H1 (cell line): ENCODE measurements around the gene ITGAV. TPM values are rescaled to one million over a fixed set of nuclear protein-coding genes. Genes with fewer than 3 reads are reported as not detected.

Experiments used
- CTCF ChIA-PET: fragments of 300-600 bp; sonication (Branson Sonifier 250); formaldehyde crosslinking; loops from one replicate; lab custom pipeline; 2021; ENCODE audit not compliant: partially characterized antibody; lab: Charles Lee
- POLR2A ChIA-PET: fragments of 300-600 bp; sonication (Branson Sonifier 250); formaldehyde crosslinking; loops from one replicate; lab custom pipeline; 2021; ENCODE audit warnings: inconsistent platforms; ENCODE audit not compliant: partially characterized antibody; lab: Charles Lee
- DNase-seq, 2 experiments: peaks; one replicate each; pipeline versions ENCODE4 v3.0.0 to v3.0.0-alpha.2; 2010 to 2022; ENCODE audit warnings: low spot score in 2 of 2, low read depth in 1 of 2, mixed read lengths in 1 of 2
- FAIRE-seq: peaks from 2 replicates; lab custom pipeline; 2011; peaks lifted over from hg19 to GRCh38; lab: Jason Lieb, UNC
- H2AFZ ChIP-seq: 2 replicates; pipeline ENCODE4 v1.8.1; 2012; ENCODE audit warnings: low read length, inconsistent platforms
- H2AK5ac ChIP-seq: 2 replicates; pipeline ENCODE4 v1.6.1; 2013; ENCODE audit warnings: low read depth, low read length
- H2BK120ac ChIP-seq: replicated peaks from 2 replicates; pipeline ENCODE3; 2013; ENCODE audit warnings: low read depth, low read length, inconsistent platforms
- H2BK12ac ChIP-seq: 2 replicates; pipeline ENCODE4 v1.6.1; 2013; ENCODE audit warnings: low read depth, low read length
- H2BK15ac ChIP-seq: 2 replicates; pipeline ENCODE4 v1.6.1; 2013; ENCODE audit warnings: low read length
- H2BK20ac ChIP-seq: 2 replicates; pipeline ENCODE4 v1.6.1; 2013; ENCODE audit warnings: low read length
- H2BK5ac ChIP-seq: 2 replicates; pipeline ENCODE4 v1.6.1; 2013; ENCODE audit warnings: low read depth, low read length
- H3K14ac ChIP-seq: 2 replicates; pipeline ENCODE4 v1.6.1; 2013; ENCODE audit warnings: inconsistent platforms; ENCODE audit not compliant: insufficient read length
- H3K18ac ChIP-seq: 2 replicates; pipeline ENCODE4 v1.6.1; 2013; ENCODE audit warnings: low read length; ENCODE audit errors: extremely low read depth
- H3K23ac ChIP-seq: 2 replicates; pipeline ENCODE4 v1.6.1; 2013; ENCODE audit warnings: inconsistent platforms; ENCODE audit not compliant: insufficient read length
- H3K23me2 ChIP-seq: 2 replicates; pipeline ENCODE4 v1.6.1; 2013; ENCODE audit warnings: low read depth, low read length
- H3K27ac ChIP-seq: 2 replicates; pipeline ENCODE4 v1.6.1; 2011; ENCODE audit warnings: low read depth, low read length, inconsistent platforms
- H3K27me3 ChIP-seq, 4 experiments: replicated peaks in 1 of 4; 1 replicate in 1 of 4; 2 replicates in 3 of 4; pipeline versions ENCODE4 v1.6.1 to v1.8.1; 2011 to 2013; ENCODE audit warnings: low read length in 3 of 4, mild to moderate bottlenecking in 3 of 4, inconsistent platforms in 2 of 4, mixed read lengths in 2 of 4, moderate library complexity in 1 of 4; ENCODE audit not compliant: control insufficient read depth in 3 of 4, insufficient read depth in 3 of 4; ENCODE audit errors: extremely low read depth in 1 of 4
- H3K36me3 ChIP-seq, 4 experiments: 2 replicates each; pipeline versions ENCODE4 v1.6.1 to v1.8.1; 2011 to 2013; ENCODE audit warnings: mild to moderate bottlenecking in 4 of 4, low read length in 3 of 4, moderate library complexity in 2 of 4, control low read depth in 1 of 4, inconsistent platforms in 1 of 4; ENCODE audit not compliant: insufficient read depth in 4 of 4, control insufficient read depth in 2 of 4
- H3K4ac ChIP-seq: replicated peaks from 2 replicates; pipeline ENCODE3; 2013; ENCODE audit warnings: low read length, low read depth, mixed read lengths, inconsistent platforms; ENCODE audit not compliant: insufficient read length
- H3K4me1 ChIP-seq, 4 experiments: replicated peaks in 1 of 4; 1 replicate in 1 of 4; 2 replicates in 3 of 4; pipeline versions ENCODE4 v1.6.1 to v1.8.1; 2011 to 2013; ENCODE audit warnings: low read length in 3 of 4, inconsistent platforms in 2 of 4, mixed read lengths in 1 of 4; ENCODE audit not compliant: insufficient read depth in 4 of 4, control insufficient read depth in 3 of 4
- H3K4me2 ChIP-seq, 2 experiments: 2 replicates each; pipeline versions ENCODE4 v1.6.1 to v1.8.1; 2011 to 2013; ENCODE audit warnings: low read depth in 2 of 2, low read length in 2 of 2, control low read depth in 1 of 2, inconsistent platforms in 1 of 2, mild to moderate bottlenecking in 1 of 2; ENCODE audit not compliant: insufficient read depth in 1 of 2
- H3K4me3 ChIP-seq, 4 experiments: fragments of 200-600, 300-600 bp in 1 of 4; sonication (generic), shearing (Covaris generic), sonication (Bioruptor Twin) in 1 of 4; 2 replicates each; pipeline versions ENCODE4 v1.5.1 to v1.8.1; 2011 to 2016; ENCODE audit warnings: low read length in 4 of 4, low read depth in 3 of 4, control low read depth in 2 of 4, inconsistent platforms in 2 of 4, mild to moderate bottlenecking in 2 of 4, mixed read lengths in 1 of 4, moderate library complexity in 1 of 4; ENCODE audit not compliant: insufficient read depth in 2 of 4; ENCODE audit errors: extremely low read depth in 1 of 4
- H3K56ac ChIP-seq: replicated peaks from 2 replicates; pipeline ENCODE3; 2013; ENCODE audit warnings: low read depth, mild to moderate bottlenecking, mixed read lengths, low read length, inconsistent platforms; ENCODE audit not compliant: insufficient read length
- H3K79me1 ChIP-seq: 2 replicates; pipeline ENCODE4 v1.6.1; 2013; ENCODE audit warnings: low read depth, low read length, control low read depth
- H3K79me2 ChIP-seq, 2 experiments: 2 replicates each; pipeline versions ENCODE4 v1.6.1 to v1.8.1; 2012 to 2013; ENCODE audit warnings: low read length in 2 of 2, mild to moderate bottlenecking in 2 of 2, inconsistent platforms in 1 of 2; ENCODE audit not compliant: insufficient read depth in 2 of 2, control insufficient read depth in 1 of 2
- H3K9ac ChIP-seq, 4 experiments: replicated peaks in 1 of 4; 1 replicate in 1 of 4; 2 replicates in 3 of 4; pipeline versions ENCODE4 v1.6.1 to v1.8.1; 2011 to 2013; ENCODE audit warnings: low read depth in 3 of 4, low read length in 3 of 4, control low read depth in 2 of 4, mild to moderate bottlenecking in 2 of 4, moderate library complexity in 2 of 4, inconsistent platforms in 1 of 4; ENCODE audit errors: extremely low read depth in 1 of 4
- H3K9me3 ChIP-seq, 2 experiments: 2 replicates each; pipeline versions ENCODE4 v1.6.1 to v1.8.1; 2012 to 2013; ENCODE audit warnings: mild to moderate bottlenecking in 2 of 2, moderate library complexity in 2 of 2, control low read depth in 1 of 2, inconsistent platforms in 1 of 2, low read depth in 1 of 2, low read length in 1 of 2, mixed read lengths in 1 of 2; ENCODE audit not compliant: insufficient read depth in 2 of 2
- H4K20me1 ChIP-seq, 2 experiments: replicated peaks in 1 of 2; 2 replicates each; pipeline versions ENCODE3 to v1.8.1; 2011 to 2013; ENCODE audit warnings: inconsistent platforms in 2 of 2, low read length in 2 of 2, mild to moderate bottlenecking in 1 of 2; ENCODE audit not compliant: insufficient read depth in 2 of 2, control insufficient read depth in 1 of 2
- H4K5ac ChIP-seq: 2 replicates; pipeline ENCODE4 v1.6.1; 2013; ENCODE audit warnings: low read length, low read depth, mixed read lengths, inconsistent platforms; ENCODE audit not compliant: insufficient read length
- H4K8ac ChIP-seq: 2 replicates; pipeline ENCODE4 v1.8.0; 2013; ENCODE audit warnings: mild to moderate bottlenecking, moderate library complexity, low read length, inconsistent platforms; ENCODE audit not compliant: insufficient read depth; ENCODE audit errors: extremely low read depth
- H4K91ac ChIP-seq: replicated peaks from 2 replicates; pipeline ENCODE3; 2013; ENCODE audit warnings: low read length, mixed read lengths, inconsistent platforms; ENCODE audit not compliant: insufficient read length
- CREB1 ChIP-seq: IDR thresholded peaks from 2 replicates; pipeline ENCODE4 v1.6.1; 2012; ENCODE audit warnings: inconsistent platforms
- JUN ChIP-seq: IDR thresholded peaks from 2 replicates; pipeline ENCODE4 v1.6.1; 2011; ENCODE audit warnings: low read depth, mild to moderate bottlenecking, improper control_type of control experiment, low read length
- SIN3A ChIP-seq, 2 experiments: IDR thresholded peaks in 1 of 2; conservative IDR thresholded peaks in 1 of 2; 2 replicates each; pipeline ENCODE4 v1.6.1; 2011 to 2012; ENCODE audit warnings: low read length in 2 of 2, improper control_type of control experiment in 1 of 2, low read depth in 1 of 2, mild to moderate bottlenecking in 1 of 2
- TEAD4 ChIP-seq: IDR thresholded peaks from 2 replicates; pipeline ENCODE4 v1.6.1; 2012; ENCODE audit warnings: low read depth, low read length, inconsistent platforms, mixed read lengths
- WGBS, 2 experiments: shearing (Covaris generic) in 1 of 2; methylation state at CpG; one replicate each; pipeline versions ENCODE4 v1.1.6 to v1.1.7; 2013 to 2015; ENCODE audit warnings: low lambda C conversion rate in 2 of 2, mixed read lengths in 2 of 2, inconsistent platforms in 1 of 2, low coverage in 1 of 2, missing lambda C conversion rate in 1 of 2; ENCODE audit not compliant: insufficient replicate concordance in 2 of 2, insufficient coverage in 1 of 2, insufficient read length in 1 of 2; ENCODE audit errors: extremely low coverage in 1 of 2, missing lambda C conversion rate in 1 of 2; 5-methylcytosine and 5-hydroxymethylcytosine counted together
- polyA plus RNA-seq, 7 experiments: library from polyadenylated mRNA; depleted of rRNA in 3 of 7; stranded (reverse) in 5 of 7; unstranded in 2 of 7; fragments of >200 nt in 5 of 7; fragments of 200-250 nt in 2 of 7; gene quantifications; 1 replicate in 5 of 7; 2 replicates in 1 of 7; 4 replicates in 1 of 7; pipeline versions ENCODE4 v1.2.1 to v1.2.3, GENCODE V29; 2011 to 2013; ENCODE audit warnings: missing spikeins in 2 of 7, mixed read lengths in 2 of 7
- total RNA-seq: library from RNA; stranded (reverse); fragmentation: NEBNext Ultra II Directional; extraction: Animal tissue kit (Norgen Biotek cat#: 25700); gene quantifications from 2 replicates; pipeline ENCODE4 v1.2.1, GENCODE V29; 2021
- TF ChIP-seq, protein P1 (sequence below): IDR thresholded peaks from 2 replicates; pipeline ENCODE4 v1.6.1; 2011; ENCODE audit warnings: low read length, improper control_type of control experiment

ITGAV gene
- total and polyA plus RNA-seq, 2 of the 8 experiments (the other 6 are each of a cell fraction or from before 2014, with no cell fraction given) = 11.7 to 42.4 TPM

DNA sequence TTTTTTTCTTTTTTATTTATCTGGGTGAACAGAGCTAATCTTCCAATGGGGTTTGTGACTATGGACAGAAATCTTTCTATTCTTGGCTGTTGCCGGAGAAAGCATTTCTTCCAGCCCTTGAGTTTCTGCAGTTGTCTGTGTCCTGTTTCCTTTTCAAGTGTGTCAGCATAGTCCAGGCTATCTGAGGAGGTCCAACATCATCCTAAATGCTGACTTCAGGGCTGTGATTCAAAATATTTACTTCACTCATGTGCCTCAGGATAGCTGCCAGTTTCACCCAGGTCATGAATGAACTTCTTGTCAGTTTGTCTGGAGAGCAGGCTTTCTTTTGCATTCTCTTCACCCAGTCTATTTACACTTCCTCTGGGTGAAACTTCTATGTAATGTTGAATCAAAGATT is 27.9 kb downstream of the ITGAV start:
- CTCF ChIA-PET = no interaction called here
- peaks cover 0 to 3% (median 0%) of the 10 kb centered on the region in 4 experiments; a peak in 1 of 8 replicates for H3K36me3 ChIP-seq
- peaks cover 0 to 2% of the 10 kb centered on the region in 2 experiments for H4K20me1 ChIP-seq

More for the DNA sequence above, 27.9 kb downstream of the ITGAV start:
- Histone ChIP-seq H3K56ac (no peak overlapping the region), H4K91ac (no peak overlapping the region), H3K23me2 (no peaks in the 10 kb centered on the region), H3K4ac (no peak overlapping the region), H3K4me1 (no peaks in the 10 kb centered on the region), H2BK120ac (no peak overlapping the region), H3K79me1 (no peaks in the 10 kb centered on the region), H2BK5ac (no peak overlapping the region), H4K5ac (no peak overlapping the region), H2AFZ (no peak overlapping the region), H3K14ac (no peak overlapping the region), H2BK12ac (no peak overlapping the region), H3K9me3 (no peaks in the 10 kb centered on the region), H3K4me3 (no peak overlapping the region), H3K4me2 (no peak overlapping the region), H4K8ac (no peak overlapping the region), H3K27me3 (no peaks in the 10 kb centered on the region), H3K9ac (no peak overlapping the region), H3K79me2 (peaks cover 0 to 8% of the 10 kb centered on the region in 2 experiments; a peak in 1 of 4 replicates), H3K18ac (no peak overlapping the region), H2BK15ac (no peak overlapping the region), H3K23ac (no peak overlapping the region), H2BK20ac (no peak overlapping the region), H2AK5ac (no peak overlapping the region), H3K27ac (no peak overlapping the region)
- POLR2A ChIA-PET = interaction anchor here (1.4 kb wide), 1 partner anchor 26 kb away, joined by 4 read pairs; no protein-coding TSS in a partner anchor
- 94% methylated on average over 1 of the region's 1 CpG; no CpG with 5 or more reads in 1 of the 2 experiments for WGBS, 2 experiments
- DNase-seq (no peak), FAIRE-seq (no peak)
- TF ChIP-seq CREB1 = no peak
- no peak for TF ChIP-seq TEAD4
- TF ChIP-seq JUN = no peak
- TF ChIP-seq, protein P1, sequence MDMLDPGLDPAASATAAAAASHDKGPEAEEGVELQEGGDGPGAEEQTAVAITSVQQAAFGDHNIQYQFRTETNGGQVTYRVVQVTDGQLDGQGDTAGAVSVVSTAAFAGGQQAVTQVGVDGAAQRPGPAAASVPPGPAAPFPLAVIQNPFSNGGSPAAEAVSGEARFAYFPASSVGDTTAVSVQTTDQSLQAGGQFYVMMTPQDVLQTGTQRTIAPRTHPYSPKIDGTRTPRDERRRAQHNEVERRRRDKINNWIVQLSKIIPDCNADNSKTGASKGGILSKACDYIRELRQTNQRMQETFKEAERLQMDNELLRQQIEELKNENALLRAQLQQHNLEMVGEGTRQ = no peak
- TF ChIP-seq SIN3A (conservative IDR thresholded peaks at IDR 0.05 in 1 of 2, IDR thresholded peaks at IDR 0.05 in 1 of 2; ENCODE audit: low read depth in 1 of 2, low read length in 2 of 2) = no peak
